Left lung (tissue), 10 donors: ENCODE data around the gene SGPP2. TPM values are rescaled to one million over a fixed set of nuclear protein-coding genes. Genes with fewer than 3 reads are reported as not detected.

Experiments
- ATAC-seq: fragments of 200-7000 bp; cut with Tn5 transposase; one replicate; pipeline ENCODE4 v1.9.1; 2020; ENCODE audit warnings: moderate library complexity
- DNase-seq, 4 donors: peaks; one replicate each; pipeline ENCODE4 v3.0.0-alpha.2; 2013 to 2020
- H3K27ac ChIP-seq, 2 donors: fragments of 200-600 bp; sonication (generic) in 1 of 2; one replicate each; pipeline versions ENCODE4 v1.5.0 to v1.8.0; 2020 to 2021
- H3K27me3 ChIP-seq, 2 donors: fragments of 200-600 bp; sonication (generic) in 1 of 2; one replicate each; pipeline versions ENCODE4 v1.5.0 to v1.8.0; 2020 to 2021
- H3K36me3 ChIP-seq, 2 donors: fragments of 200-600 bp; sonication (generic) in 1 of 2; one replicate each; pipeline versions ENCODE4 v1.5.0 to v1.8.0; 2020 to 2021
- H3K4me1 ChIP-seq, 2 donors: fragments of 200-600 bp; one replicate each; pipeline ENCODE4 v1.8.0; 2021
- H3K4me3 ChIP-seq, 2 donors: fragments of 200-600 bp; sonication (generic) in 1 of 2; one replicate each; pipeline versions ENCODE4 v1.5.0 to v1.8.0; 2020 to 2021; ENCODE audit warnings: mild to moderate bottlenecking in 1 of 2
- H3K9me3 ChIP-seq, 2 donors: fragments of 200-600 bp; sonication (generic) in 1 of 2; one replicate each; pipeline versions ENCODE4 v1.5.0 to v1.8.0; 2020 to 2021
- intact Hi-C, 2 donors: fragments of 100-400 bp; cut with DNase I; formaldehyde crosslinking; loops; one replicate each; pipeline versions ENCODE4 v1.11.2 to v1.14.2; 2022
- polyA plus RNA-seq, 6 donors: library from polyadenylated mRNA; unstranded; fragments of 120-200 nt; gene quantifications; one replicate each; pipeline ENCODE4 v1.2.1, GENCODE V29; 2013; ENCODE audit not compliant: insufficient read length in 6 of 6
- total RNA-seq, 2 donors: library from RNA; stranded (reverse); fragmentation: NEBNext Ultra II Directional; extraction: Animal tissue kit (Norgen Biotek cat#: 25700); gene quantifications; one replicate each; pipeline ENCODE4 v1.2.1, GENCODE V29; 2021
- TF ChIP-seq, protein P1 (sequence below), 2 donors: fragments of 200-600 bp; sonication (generic) in 1 of 2; IDR thresholded peaks; one replicate each; pipeline versions ENCODE4 v1.5.0 to v1.8.0; 2021; ENCODE audit warnings: antibody characterized with exemption in 2 of 2
- donor health status: DM: no; HTN: yes; CAD: no.
- donor health status: DM: no; HTN: no; CAD: no.

The SGPP2 gene
- total and polyA plus RNA-seq, 8 donors, result 2.2 to 31.2 (median 5.9) TPM

DNA sequence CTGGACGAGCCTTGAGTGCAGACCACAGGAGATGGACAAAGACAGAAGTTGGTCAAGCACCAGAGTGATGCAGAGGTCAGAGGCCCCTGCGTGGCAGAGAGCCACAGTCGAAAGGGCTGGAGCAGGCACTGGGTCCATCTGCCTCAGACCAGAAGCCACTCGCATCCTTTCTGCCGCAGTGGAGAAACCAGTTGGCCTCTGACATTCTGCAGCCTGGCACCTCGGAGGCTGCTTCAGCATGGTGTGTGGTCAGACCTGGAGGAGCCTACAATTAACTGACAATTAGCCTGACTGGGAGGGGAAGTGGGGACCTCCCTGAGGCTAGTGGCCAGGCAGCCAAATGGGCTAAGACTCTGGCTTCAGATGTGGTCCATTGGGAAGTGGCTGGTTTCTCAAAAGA, 111.1 kb downstream of the SGPP2 start:
- Histone ChIP-seq H3K36me3 (no peaks in the 10 kb centered on the region), H3K4me3 (no peak overlapping the region), H3K4me1 (no peaks in the 10 kb centered on the region), H3K9me3 (no peaks in the 10 kb centered on the region), H3K27ac (no peak overlapping the region), H3K27me3 (no peaks in the 10 kb centered on the region)
- TF ChIP-seq, protein P1, sequence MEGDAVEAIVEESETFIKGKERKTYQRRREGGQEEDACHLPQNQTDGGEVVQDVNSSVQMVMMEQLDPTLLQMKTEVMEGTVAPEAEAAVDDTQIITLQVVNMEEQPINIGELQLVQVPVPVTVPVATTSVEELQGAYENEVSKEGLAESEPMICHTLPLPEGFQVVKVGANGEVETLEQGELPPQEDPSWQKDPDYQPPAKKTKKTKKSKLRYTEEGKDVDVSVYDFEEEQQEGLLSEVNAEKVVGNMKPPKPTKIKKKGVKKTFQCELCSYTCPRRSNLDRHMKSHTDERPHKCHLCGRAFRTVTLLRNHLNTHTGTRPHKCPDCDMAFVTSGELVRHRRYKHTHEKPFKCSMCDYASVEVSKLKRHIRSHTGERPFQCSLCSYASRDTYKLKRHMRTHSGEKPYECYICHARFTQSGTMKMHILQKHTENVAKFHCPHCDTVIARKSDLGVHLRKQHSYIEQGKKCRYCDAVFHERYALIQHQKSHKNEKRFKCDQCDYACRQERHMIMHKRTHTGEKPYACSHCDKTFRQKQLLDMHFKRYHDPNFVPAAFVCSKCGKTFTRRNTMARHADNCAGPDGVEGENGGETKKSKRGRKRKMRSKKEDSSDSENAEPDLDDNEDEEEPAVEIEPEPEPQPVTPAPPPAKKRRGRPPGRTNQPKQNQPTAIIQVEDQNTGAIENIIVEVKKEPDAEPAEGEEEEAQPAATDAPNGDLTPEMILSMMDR (IDR thresholded peaks at IDR 0.05), result no peak
- intact Hi-C loops, result no loop called here
- no peak for DNase-seq
- ATAC-seq, result no peak

DNA sequence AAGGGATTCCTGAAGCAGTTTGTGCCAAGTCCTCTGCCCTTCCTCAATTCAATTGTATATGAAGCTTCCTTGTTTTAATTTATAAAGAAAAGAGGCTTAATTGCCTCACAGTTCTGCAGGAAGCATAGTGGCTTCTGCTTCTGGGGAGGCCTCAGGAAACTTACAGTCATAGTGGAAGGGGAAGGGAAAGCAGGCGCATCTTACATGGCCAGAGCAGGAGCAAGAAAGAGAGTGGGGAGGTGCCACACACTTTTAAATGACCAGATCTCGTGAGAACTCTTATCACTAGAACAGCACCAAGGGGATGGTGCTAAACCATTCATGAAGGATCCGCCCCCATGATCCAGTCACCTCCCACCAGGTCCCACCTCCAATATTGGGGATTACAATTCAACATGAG, 114.2 kb downstream of the SGPP2 start:
- intact Hi-C loops, result no loop called here
- Histone ChIP-seq H3K9me3 (no peaks in the 10 kb centered on the region), H3K4me3 (no peak overlapping the region), H3K4me1 (no peaks in the 10 kb centered on the region), H3K27me3 (no peaks in the 10 kb centered on the region), H3K27ac (no peak overlapping the region), H3K36me3 (no peaks in the 10 kb centered on the region)
- ATAC-seq, result no peak
- DNase-seq, result no peak
- TF ChIP-seq, protein P1 (IDR thresholded peaks at IDR 0.05), result no peak

DNA sequence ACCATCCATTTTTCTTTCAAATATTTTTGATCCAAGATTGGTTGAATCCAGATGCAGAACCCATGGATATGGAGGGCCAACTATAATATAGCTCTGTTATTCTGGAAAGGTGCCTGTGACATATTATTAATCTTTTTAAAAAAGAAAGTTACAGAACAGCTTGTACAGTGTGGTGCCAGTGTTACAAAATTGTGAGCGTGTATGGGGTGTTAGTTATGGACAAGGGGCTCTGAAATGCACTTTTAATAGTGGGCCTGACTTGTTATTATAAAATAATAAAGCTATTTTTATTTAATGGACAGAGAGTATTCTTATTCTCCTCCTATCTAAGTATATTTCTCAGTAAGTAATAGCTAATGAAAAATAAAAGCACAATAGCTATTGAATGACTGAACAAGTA, 120.3 kb downstream of the SGPP2 start:
- Histone ChIP-seq H3K4me1 (no peaks in the 10 kb centered on the region), H3K9me3 (no peaks in the 10 kb centered on the region), H3K4me3 (no peak overlapping the region), H3K27me3 (peaks cover 0 to 3% of the 10 kb centered on the region in 2 donors), H3K27ac (no peak overlapping the region), H3K36me3 (no peaks in the 10 kb centered on the region)
- TF ChIP-seq, protein P1 (IDR thresholded peaks at IDR 0.05), result no peak
- DNase-seq (peak in 1 of 4 donors; percentile 23), ATAC-seq (no peak)
- intact Hi-C loops, result no loop called here

DNA sequence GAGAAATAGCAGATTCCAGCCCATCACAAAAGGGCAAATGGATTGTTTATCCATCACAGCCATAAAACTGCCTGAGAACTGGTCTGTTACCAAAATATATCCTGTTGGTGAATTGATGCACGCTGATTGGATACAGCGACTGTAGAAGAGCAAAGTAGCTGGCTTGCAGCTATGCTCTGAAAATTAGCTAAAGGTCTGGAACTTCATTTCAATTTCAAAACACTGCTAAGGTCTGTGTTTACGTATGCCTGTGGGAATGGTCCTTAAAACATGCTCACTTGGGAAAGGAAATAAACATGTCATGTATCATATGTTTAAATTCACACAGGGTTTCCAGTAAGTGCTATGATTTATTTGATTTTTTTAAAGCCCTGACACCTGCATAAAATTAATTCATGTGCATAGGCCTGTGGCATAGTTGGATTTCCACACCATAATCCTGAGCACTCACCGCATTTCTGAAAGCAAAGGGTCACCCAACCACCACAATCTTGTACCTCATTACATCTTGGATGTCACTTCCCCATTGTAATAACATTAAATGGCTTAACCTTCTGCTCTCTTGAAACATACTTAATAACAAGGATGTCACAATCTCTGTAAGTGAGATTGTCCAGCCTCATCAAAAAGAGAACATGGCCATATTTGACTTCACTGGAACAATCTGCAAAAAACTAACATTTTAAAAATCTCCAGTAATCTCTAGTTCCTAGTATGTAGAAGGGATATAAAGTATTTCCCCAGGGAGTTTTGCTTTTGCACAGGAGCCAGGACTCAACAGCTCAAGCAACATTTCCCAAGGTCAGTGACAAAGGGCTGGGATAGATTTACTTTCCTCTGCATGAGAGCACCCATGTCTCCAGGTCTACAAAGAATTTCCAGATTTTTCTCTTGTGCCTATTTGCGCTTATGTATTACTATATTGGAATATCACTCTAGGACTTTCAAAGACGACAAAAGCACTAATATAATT, 121.8 kb downstream of the SGPP2 start:
- H3K9me3 ChIP-seq, result no peaks in the 10 kb centered on the region
- TF ChIP-seq, protein P1 (IDR thresholded peaks at IDR 0.05), result no peak
- DNase-seq (peak in 2 of 4 donors; percentile 25 to 44), ATAC-seq (no peak)
- intact Hi-C loops, result no loop called here
- H3K4me3 ChIP-seq, result no peak overlapping the region
- no peaks in the 10 kb centered on the region for H3K36me3 ChIP-seq
- H3K27me3 ChIP-seq, result peaks cover 3 to 7% of the 10 kb centered on the region in 2 donors
- H3K4me1 ChIP-seq, result no peaks in the 10 kb centered on the region
- no peak overlapping the region for H3K27ac ChIP-seq

DNA sequence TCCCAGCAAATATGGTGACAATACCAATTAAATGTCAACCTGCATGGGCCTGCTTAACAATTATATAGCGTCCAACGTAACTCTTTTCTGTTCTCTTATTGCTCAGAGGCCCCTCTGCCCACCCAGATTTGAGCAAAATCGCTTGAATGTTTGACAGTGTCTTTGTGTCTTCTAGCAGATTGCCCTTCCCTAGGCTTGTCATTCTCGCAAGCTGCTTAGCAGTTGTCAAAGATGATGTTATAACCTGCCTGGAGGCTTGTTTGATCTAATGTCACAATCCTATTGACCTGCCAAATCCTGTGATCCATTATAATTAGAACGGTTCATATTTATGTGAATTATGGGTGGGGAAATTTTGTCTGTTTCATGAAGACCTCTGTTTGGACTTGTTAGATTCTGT, 122.7 kb downstream of the SGPP2 start:
- Histone ChIP-seq H3K4me1 (no peaks in the 10 kb centered on the region), H3K27ac (no peak overlapping the region), H3K27me3 (peaks cover 3 to 9% of the 10 kb centered on the region in 2 donors), H3K36me3 (no peaks in the 10 kb centered on the region), H3K9me3 (no peaks in the 10 kb centered on the region), H3K4me3 (no peak overlapping the region)
- TF ChIP-seq, protein P1 (IDR thresholded peaks at IDR 0.05), result no peak
- DNase-seq, result no peak
- ATAC-seq, result no peak
- intact Hi-C loops, result no loop called here
